HG03439 (cell line): ENCODE measurements around the gene CCDC124.
"Not testable (repeated sequence)": the region's sequence is repeated elsewhere in the genome, so short reads cannot be mapped to it uniquely, and the experiment has no call there.

Experiments used
- ATAC-seq: cut with Tn5 transposase; IDR thresholded peaks from one replicate; pipeline ENCODE4 v1.9.1; 2021; ENCODE audit warnings: mild to moderate bottlenecking, moderate library complexity; ENCODE audit not compliant: unreplicated experiment

CCDC124 gene

DNA sequence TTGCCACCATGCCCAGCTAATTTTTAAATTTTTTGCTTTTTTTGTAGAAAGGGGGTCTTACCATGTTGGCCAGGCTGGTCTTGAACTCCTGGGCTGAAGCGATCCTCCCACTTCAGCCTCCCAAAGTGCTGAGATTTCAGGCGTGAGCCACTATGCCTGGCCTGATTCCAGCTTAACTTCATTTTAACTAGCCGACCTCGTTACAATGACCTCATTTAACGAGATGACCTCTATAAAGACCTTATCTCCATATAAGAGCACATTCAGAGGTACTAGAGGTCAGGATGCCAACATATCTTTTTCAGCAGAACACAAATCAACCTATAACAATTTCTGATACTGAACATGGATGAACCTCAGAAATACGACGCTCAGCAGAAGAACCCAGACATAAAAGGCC, 44.7 kb downstream of the CCDC124 start:
- ATAC-seq, result no peak

- no peak for ATAC-seq
Observed at GRCh38 chr19:17981611-17982010, 48.8 kb downstream of the CCDC124 start.

- ATAC-seq, result no peak
Observed at GRCh38 chr19:17982430-17982829, 49.6 kb downstream of the CCDC124 start.

- no peak for ATAC-seq
Observed at GRCh38 chr19:17985037-17985818, 52.4 kb downstream of the CCDC124 start.

- ATAC-seq, result not testable (repeated sequence)
Observed at GRCh38 chr19:17986569-17986968, 53.8 kb downstream of the CCDC124 start.

- no peak for ATAC-seq
Observed at GRCh38 chr19:17988161-17988560, 55.3 kb downstream of the CCDC124 start.

GRCh38 chr19:17989425-17990094, 56.7 kb downstream of the CCDC124 start:
- ATAC-seq, result no peak

GRCh38 chr19:17993076-17993813, 60.4 kb downstream of the CCDC124 start:
- ATAC-seq, result no peak
